ENCODE data around the gene SOX6.

GRCh38 chr11:16158426-16158994 is 197.8 kb downstream of the SOX6 start:
- no peak for TF ChIP-seq CTCF (IDR thresholded peaks at IDR 0.05; ENCODE audit: low read depth, low read length, poor library complexity, severe bottlenecking)
- no peak for TF ChIP-seq EZH2phosphoT487 (IDR thresholded peaks at IDR 0.05; ENCODE audit: borderline replicate concordance, low read length)
